Peyer's patch (tissue), 4 donors: Measurements from ENCODE around the gene HSBP1L1.

Experiments used
- CTCF ChIP-seq, 6 experiments: fragments of 450-650 bp in 4 of 6; fragments of 200-600 bp in 2 of 6; sonication (generic) in 1 of 6; IDR thresholded peaks; one replicate each; pipeline ENCODE4 v1.5.1; 2017 to 2019; ENCODE audit warnings: antibody characterized with exemption in 6 of 6, mild to moderate bottlenecking in 3 of 6, moderate library complexity in 1 of 6
- POLR2A ChIP-seq, 2 donors: fragments of 450-650 bp; IDR thresholded peaks; one replicate each; pipeline ENCODE4 v1.5.1; 2017; ENCODE audit warnings: antibody characterized with exemption in 2 of 2, mild to moderate bottlenecking in 2 of 2, moderate library complexity in 2 of 2

DNA sequence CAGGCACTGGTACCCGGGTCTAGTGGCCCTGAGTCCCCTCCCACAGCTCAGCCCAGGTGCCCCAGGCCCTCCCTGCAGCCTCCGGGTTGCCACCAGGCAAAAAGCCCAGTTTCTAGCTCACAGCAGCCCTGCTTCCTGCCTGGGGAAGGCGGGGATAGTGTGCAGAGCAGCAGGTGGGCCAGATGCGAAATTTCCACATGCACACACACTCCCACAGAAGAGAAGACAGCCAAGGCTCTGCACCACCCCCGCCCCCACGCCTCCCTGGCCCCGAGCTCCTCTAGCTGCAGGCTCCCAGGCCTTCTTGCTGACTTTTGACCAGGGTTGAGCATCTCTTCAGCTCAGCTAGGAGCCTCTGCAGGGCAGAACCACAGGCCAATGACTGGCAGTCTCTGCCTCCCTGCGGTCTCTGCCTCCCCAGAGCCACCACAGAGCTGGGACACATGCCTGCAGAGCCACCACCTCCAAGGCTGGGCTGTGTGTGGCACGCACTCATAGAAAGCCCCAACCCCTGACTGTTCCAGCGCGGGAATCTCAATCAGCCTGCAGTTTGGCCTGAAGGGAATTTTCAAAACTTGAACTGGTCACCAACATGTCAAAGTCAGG, 20.2 kb upstream of the HSBP1L1 start:
- no peak for TF ChIP-seq CTCF (IDR thresholded peaks at IDR 0.05)
- TF ChIP-seq POLR2A (IDR thresholded peaks at IDR 0.05), result no peak
